Esophagus muscularis mucosa (tissue), 4 donors: ENCODE measurements around the gene FAM117B. TPM values are rescaled to one million over a fixed set of nuclear protein-coding genes. Genes with fewer than 3 reads are reported as not detected.

Experiments
- DNase-seq: peaks from one replicate; pipeline ENCODE4 v3.0.0-alpha.2; 2017; ENCODE audit errors: extremely low spot score
- H3K27ac ChIP-seq, 4 donors: fragments of 200-600 bp; sonication (generic); replicated peaks in 1 of 4; 1 replicate in 3 of 4; 2 replicates in 1 of 4; pipeline ENCODE4 v1.5.1; 2016 to 2019; ENCODE audit warnings: mild to moderate bottlenecking in 1 of 4
- H3K27me3 ChIP-seq, 4 donors: fragments of 200-600 bp; sonication (generic); one replicate each; pipeline versions ENCODE4 v1.5.1 to v1.6.0; 2016 to 2019
- H3K36me3 ChIP-seq, 4 donors: fragments of 200-600 bp; sonication (generic); one replicate each; pipeline ENCODE4 v1.5.1; 2016 to 2019
- H3K4me1 ChIP-seq, 4 donors: fragments of 200-600 bp; sonication (generic); one replicate each; pipeline ENCODE4 v1.5.1; 2016 to 2019
- H3K4me3 ChIP-seq, 4 donors: fragments of 200-600 bp; sonication (generic); 1 replicate in 2 of 4; 2 replicates in 2 of 4; pipeline ENCODE4 v1.5.1; 2016 to 2019; ENCODE audit warnings: mild to moderate bottlenecking in 4 of 4, moderate library complexity in 1 of 4
- H3K9me3 ChIP-seq, 4 donors: fragments of 200-600 bp; sonication (generic); 1 replicate in 3 of 4; 2 replicates in 1 of 4; pipeline ENCODE4 v1.5.1; 2016 to 2019
- EP300 ChIP-seq: sonication (generic); formaldehyde crosslinking; IDR thresholded peaks from one replicate; pipeline ENCODE4 v1.6.1; 2017; ENCODE audit warnings: antibody characterized with exemption
- POLR2A ChIP-seq: fragments of 450-650 bp; IDR thresholded peaks from one replicate; pipeline ENCODE4 v1.6.1; 2017; ENCODE audit warnings: antibody characterized with exemption, moderate library complexity, mild to moderate bottlenecking, low read depth
- POLR2AphosphoS5 ChIP-seq, 2 donors: sonication (generic); formaldehyde crosslinking; IDR thresholded peaks; one replicate each; pipeline ENCODE4 v1.6.1; 2017; ENCODE audit warnings: antibody characterized with exemption in 2 of 2
- WGBS: methylation state at CpG from one replicate; pipeline ENCODE4 v1.1.5; 2018; 5-methylcytosine and 5-hydroxymethylcytosine counted together
- intact Hi-C: fragments of 100-400 bp; cut with DNase I; formaldehyde crosslinking; loops from one replicate; pipeline ENCODE4 v1.15.1; 2023
- total RNA-seq, 4 donors: library from RNA; depleted of rRNA; stranded (reverse); fragments of >200 nt; gene quantifications; one replicate each; pipeline versions ENCODE4 v1.1.0 to v1.2.1, GENCODE V29; 2016
- TF ChIP-seq, protein P1 (sequence below), 3 experiments: fragments of 200-600 bp in 2 of 3; fragments of 450-650 bp in 1 of 3; sonication (generic) in 2 of 3; IDR thresholded peaks; one replicate each; pipeline ENCODE4 v1.5.1; 2017 to 2019; ENCODE audit warnings: antibody characterized with exemption in 3 of 3, mild to moderate bottlenecking in 2 of 3, moderate library complexity in 1 of 3

Gene FAM117B
- total RNA-seq, 4 donors from 2014 or later: 2.8 to 5.0 (median 4.2) TPM

DNA sequence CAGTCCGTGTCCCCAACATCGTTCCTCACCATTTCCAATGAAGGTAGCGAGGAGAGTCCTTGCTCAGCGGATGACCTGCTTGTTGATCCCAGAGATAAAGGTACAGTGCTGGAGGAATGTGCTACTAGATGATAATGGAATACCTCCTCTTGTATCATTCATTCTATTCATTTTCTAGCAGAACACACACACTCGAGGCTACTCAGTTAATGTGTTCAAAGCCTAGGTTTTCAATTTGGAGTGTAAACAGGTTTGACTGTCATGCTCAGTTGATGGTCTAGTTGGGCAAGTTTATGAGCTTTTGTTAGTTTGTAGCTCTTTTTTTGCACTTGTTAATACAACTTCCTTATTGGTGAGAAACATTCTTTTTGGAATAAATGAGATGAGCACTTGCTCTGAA, 122.6 kb downstream of the FAM117B start:
- DNase-seq: no peak
- Histone ChIP-seq H3K36me3 (peaks cover 0 to 36% (median 18%) of the 10 kb centered on the region in 4 donors), H3K9me3 (no peaks in the 10 kb centered on the region), H3K4me3 (no peak overlapping the region), H3K4me1 (peaks cover 0 to 9% (median 4%) of the 10 kb centered on the region in 4 donors), H3K27ac (no peak overlapping the region), H3K27me3 (no peaks in the 10 kb centered on the region)
- WGBS: 91% methylated on average over 5 of the region's 5 CpGs
- intact Hi-C loops: no loop called here
- TF ChIP-seq POLR2A: no peak
- TF ChIP-seq EP300: no peak
- TF ChIP-seq POLR2AphosphoS5 (IDR thresholded peaks at IDR 0.05): no peak
- TF ChIP-seq, protein P1, sequence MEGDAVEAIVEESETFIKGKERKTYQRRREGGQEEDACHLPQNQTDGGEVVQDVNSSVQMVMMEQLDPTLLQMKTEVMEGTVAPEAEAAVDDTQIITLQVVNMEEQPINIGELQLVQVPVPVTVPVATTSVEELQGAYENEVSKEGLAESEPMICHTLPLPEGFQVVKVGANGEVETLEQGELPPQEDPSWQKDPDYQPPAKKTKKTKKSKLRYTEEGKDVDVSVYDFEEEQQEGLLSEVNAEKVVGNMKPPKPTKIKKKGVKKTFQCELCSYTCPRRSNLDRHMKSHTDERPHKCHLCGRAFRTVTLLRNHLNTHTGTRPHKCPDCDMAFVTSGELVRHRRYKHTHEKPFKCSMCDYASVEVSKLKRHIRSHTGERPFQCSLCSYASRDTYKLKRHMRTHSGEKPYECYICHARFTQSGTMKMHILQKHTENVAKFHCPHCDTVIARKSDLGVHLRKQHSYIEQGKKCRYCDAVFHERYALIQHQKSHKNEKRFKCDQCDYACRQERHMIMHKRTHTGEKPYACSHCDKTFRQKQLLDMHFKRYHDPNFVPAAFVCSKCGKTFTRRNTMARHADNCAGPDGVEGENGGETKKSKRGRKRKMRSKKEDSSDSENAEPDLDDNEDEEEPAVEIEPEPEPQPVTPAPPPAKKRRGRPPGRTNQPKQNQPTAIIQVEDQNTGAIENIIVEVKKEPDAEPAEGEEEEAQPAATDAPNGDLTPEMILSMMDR (IDR thresholded peaks at IDR 0.05): no peak

GRCh38 chr2:202758128-202758527, 123.4 kb downstream of the FAM117B start:
- H3K27ac ChIP-seq: no peak overlapping the region
- H3K4me1 ChIP-seq: peaks cover 0 to 9% (median 4%) of the 10 kb centered on the region in 4 donors
- 80% methylated on average over 4 of the region's 4 CpGs for WGBS
- no peak overlapping the region for H3K4me3 ChIP-seq
- intact Hi-C loops: no loop called here
- no peaks in the 10 kb centered on the region for H3K27me3 ChIP-seq
- no peak for DNase-seq
- H3K36me3 ChIP-seq: peaks cover 0 to 36% (median 18%) of the 10 kb centered on the region in 4 donors
- H3K9me3 ChIP-seq: no peaks in the 10 kb centered on the region
- TF ChIP-seq, protein P1 (IDR thresholded peaks at IDR 0.05): no peak
- TF ChIP-seq POLR2AphosphoS5 (IDR thresholded peaks at IDR 0.05): no peak
- TF ChIP-seq EP300: no peak
- TF ChIP-seq POLR2A: no peak

DNA sequence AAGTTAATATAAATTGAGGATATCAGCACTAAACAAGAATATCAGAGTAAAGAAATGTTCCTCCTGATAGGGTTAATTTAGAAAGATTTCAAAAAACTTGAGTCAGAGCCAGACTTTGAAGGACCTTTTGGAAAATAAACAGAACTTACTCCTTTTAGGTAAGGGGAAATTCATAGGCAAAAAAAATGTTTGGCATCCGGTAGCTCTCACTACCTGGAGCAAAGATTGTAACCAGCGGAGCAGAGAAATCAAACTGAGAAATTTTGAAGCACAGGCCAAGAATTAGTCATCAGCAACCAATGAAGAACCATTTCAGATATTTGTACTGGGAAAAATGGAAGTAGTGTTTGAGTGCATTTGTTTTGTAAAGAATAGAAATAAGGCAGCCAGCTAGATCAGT, 123.8 kb downstream of the FAM117B start:
- no peaks in the 10 kb centered on the region for H3K27me3 ChIP-seq
- no peak overlapping the region for H3K4me3 ChIP-seq
- DNase-seq: no peak
- peaks cover 0 to 9% (median 4%) of the 10 kb centered on the region in 4 donors for H3K4me1 ChIP-seq
- H3K36me3 ChIP-seq: peaks cover 0 to 36% (median 18%) of the 10 kb centered on the region in 4 donors
- intact Hi-C loops: no loop called here
- no peak for TF ChIP-seq POLR2AphosphoS5 (IDR thresholded peaks at IDR 0.05)
- TF ChIP-seq, protein P1 (IDR thresholded peaks at IDR 0.05): no peak
- no peak for TF ChIP-seq POLR2A
- no peaks in the 10 kb centered on the region for H3K9me3 ChIP-seq
- WGBS: 70% methylated on average over 2 of the region's 2 CpGs
- no peak overlapping the region for H3K27ac ChIP-seq

DNA sequence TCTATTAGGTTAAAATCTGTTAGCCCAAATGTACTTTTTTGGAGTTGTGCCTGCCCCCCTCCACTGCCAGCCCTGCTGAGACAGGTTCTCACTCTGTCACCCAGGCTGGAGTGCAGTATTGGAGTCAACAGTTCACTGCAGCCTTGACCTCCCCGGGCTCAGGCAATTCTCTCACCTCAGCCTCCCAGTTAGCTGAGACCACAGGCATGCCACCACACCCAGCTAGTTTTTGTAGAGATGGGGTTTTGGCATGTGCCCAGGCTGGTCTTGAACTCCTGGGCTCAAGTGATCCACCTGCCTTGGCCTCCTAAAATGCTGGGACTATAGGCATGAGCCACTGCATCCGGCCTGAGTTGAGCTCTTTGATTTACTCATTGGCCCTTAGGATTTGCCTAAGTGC, 126.1 kb downstream of the FAM117B start:
- Histone ChIP-seq H3K27ac (no peak overlapping the region), H3K4me1 (peaks cover 0 to 9% (median 4%) of the 10 kb centered on the region in 4 donors), H3K4me3 (no peak overlapping the region), H3K27me3 (no peaks in the 10 kb centered on the region), H3K9me3 (no peaks in the 10 kb centered on the region), H3K36me3 (peaks cover 0 to 42% (median 23%) of the 10 kb centered on the region in 4 donors)
- intact Hi-C loops: no loop called here
- no peak for DNase-seq
- no peak for TF ChIP-seq POLR2A
- 90% methylated on average over 2 of the region's 2 CpGs for WGBS

- DNase-seq: no peak
- intact Hi-C loops: no loop called here
- TF ChIP-seq POLR2A (no peak), POLR2AphosphoS5 (IDR thresholded peaks at IDR 0.05) (no peak), EP300 (no peak)
- TF ChIP-seq, protein P1 (IDR thresholded peaks at IDR 0.05): no peak
- WGBS: 79% methylated on average over 4 of the region's 4 CpGs
- Histone ChIP-seq H3K36me3 (peaks cover 0 to 34% (median 17%) of the 10 kb centered on the region in 4 donors), H3K4me3 (no peak overlapping the region), H3K27me3 (no peaks in the 10 kb centered on the region), H3K4me1 (peaks cover 0 to 9% (median 4%) of the 10 kb centered on the region in 4 donors), H3K27ac (no peak overlapping the region), H3K9me3 (no peaks in the 10 kb centered on the region)
Measured at GRCh38 chr2:202762556-202762955, 127.8 kb downstream of the FAM117B start.
